CD14-positive monocyte (primary cell): ENCODE data around the gene SRP14. TPM values are rescaled to one million over a fixed set of nuclear protein-coding genes. Genes with fewer than 3 reads are reported as not detected.

Source experiments
- DNase-seq, 3 donors: peaks; one replicate each; pipeline ENCODE4 v3.0.0-alpha.2; 2011 to 2022
- H2AFZ ChIP-seq: 2 replicates; pipeline ENCODE4 v1.6.0; 2012; ENCODE audit warnings: mild to moderate bottlenecking, low read depth, low read length, inconsistent platforms; ENCODE audit not compliant: insufficient read depth, poor library complexity, severe bottlenecking
- H3K27ac ChIP-seq, 2 donors: 1 replicate in 1 of 2; 2 replicates in 1 of 2; pipeline ENCODE4 v1.5.1; 2012 to 2013; ENCODE audit warnings: low read length in 2 of 2, control low read depth in 1 of 2, inconsistent platforms in 1 of 2, low read depth in 1 of 2, mild to moderate bottlenecking in 1 of 2
- H3K27me3 ChIP-seq, 2 donors: one replicate each; pipeline versions ENCODE4 v1.6.0 to v1.6.1; 2011 to 2013; ENCODE audit warnings: low read length in 2 of 2; ENCODE audit not compliant: control insufficient read depth in 2 of 2, insufficient read depth in 2 of 2
- H3K36me3 ChIP-seq, 2 donors: replicated peaks in 1 of 2; 1 replicate in 1 of 2; 2 replicates in 1 of 2; pipeline versions ENCODE4 v1.5.1 to v1.6.1; 2012 to 2013; ENCODE audit warnings: low read length in 2 of 2, control low read depth in 1 of 2, inconsistent platforms in 1 of 2, mild to moderate bottlenecking in 1 of 2; ENCODE audit not compliant: insufficient read depth in 2 of 2, control insufficient read depth in 1 of 2
- H3K4me1 ChIP-seq, 2 donors: 1 replicate in 1 of 2; 2 replicates in 1 of 2; pipeline versions ENCODE4 v1.5.1 to v1.6.1; 2012 to 2013; ENCODE audit warnings: low read length in 2 of 2, control low read depth in 1 of 2, inconsistent platforms in 1 of 2, mild to moderate bottlenecking in 1 of 2, moderate library complexity in 1 of 2; ENCODE audit not compliant: insufficient read depth in 2 of 2, control insufficient read depth in 1 of 2
- H3K4me2 ChIP-seq: replicated peaks from 2 replicates; pipeline ENCODE3; 2012; ENCODE audit warnings: low read length, moderate library complexity, mild to moderate bottlenecking; ENCODE audit not compliant: poor library complexity, severe bottlenecking; ENCODE audit errors: extremely low read depth
- H3K4me3 ChIP-seq, 3 experiments: fragments of 200-600 bp in 1 of 3; sonication (generic) in 1 of 3; replicated peaks in 1 of 3; 1 replicate in 2 of 3; 2 replicates in 1 of 3; pipeline ENCODE4 v1.5.1; 2011 to 2013; ENCODE audit warnings: low read length in 3 of 3, mild to moderate bottlenecking in 3 of 3, control low read depth in 2 of 3, low read depth in 2 of 3, inconsistent platforms in 1 of 3, moderate library complexity in 1 of 3
- H3K79me2 ChIP-seq: 2 replicates; pipeline ENCODE4 v1.6.0; 2012; ENCODE audit warnings: mild to moderate bottlenecking, control low read depth, inconsistent platforms, low read length, moderate library complexity; ENCODE audit not compliant: insufficient read depth
- H3K9ac ChIP-seq: 2 replicates; pipeline ENCODE4 v1.6.0; 2017; ENCODE audit warnings: low read length, mild to moderate bottlenecking; ENCODE audit not compliant: insufficient read depth, poor library complexity, severe bottlenecking
- H3K9me3 ChIP-seq, 2 donors: replicated peaks in 1 of 2; 1 replicate in 1 of 2; 2 replicates in 1 of 2; pipeline versions ENCODE4 v1.5.1 to v1.6.1; 2012 to 2013; ENCODE audit warnings: low read length in 2 of 2, control low read depth in 1 of 2; ENCODE audit not compliant: control insufficient read depth in 1 of 2, insufficient read depth in 1 of 2
- H4K20me1 ChIP-seq: 2 replicates; pipeline ENCODE4 v1.6.0; 2012; ENCODE audit warnings: mild to moderate bottlenecking, low read length, control low read depth, moderate library complexity; ENCODE audit not compliant: insufficient read depth
- H3K27ac Mint-ChIP-seq, 7 donors: one replicate each; pipeline ENCODE4 v1.8.0; 2020; ENCODE audit warnings: mild to moderate bottlenecking in 7 of 7, mixed read lengths in 7 of 7, moderate library complexity in 6 of 7, inconsistent platforms in 2 of 7
- H3K27me3 Mint-ChIP-seq, 3 donors: one replicate each; pipeline ENCODE4 v1.8.0; 2021 to 2022; ENCODE audit warnings: low read depth in 3 of 3, mild to moderate bottlenecking in 3 of 3, mixed read lengths in 3 of 3, moderate library complexity in 3 of 3, inconsistent platforms in 1 of 3
- H3K36me3 Mint-ChIP-seq, 2 donors: one replicate each; pipeline ENCODE4 v1.8.0; 2020; ENCODE audit warnings: mixed read lengths in 2 of 2, inconsistent platforms in 1 of 2, mild to moderate bottlenecking in 1 of 2
- H3K4me1 Mint-ChIP-seq: one replicate; pipeline ENCODE4 v1.8.0; 2020; ENCODE audit warnings: mild to moderate bottlenecking, mixed read lengths
- H3K4me3 Mint-ChIP-seq, 2 donors: one replicate each; pipeline ENCODE4 v1.8.0; 2020; ENCODE audit warnings: mild to moderate bottlenecking in 2 of 2, mixed read lengths in 2 of 2, moderate library complexity in 1 of 2
- H3K9me3 Mint-ChIP-seq, 7 donors: one replicate each; pipeline ENCODE4 v1.8.0; 2020 to 2022; ENCODE audit warnings: mixed read lengths in 7 of 7, mild to moderate bottlenecking in 6 of 7, moderate library complexity in 6 of 7, inconsistent platforms in 2 of 7
- WGBS: methylation state at CpG from one replicate; pipeline ENCODE4 v1.1.5; 2013; ENCODE audit warnings: missing lambda C conversion rate; ENCODE audit not compliant: insufficient coverage; 5-methylcytosine and 5-hydroxymethylcytosine counted together
- intact Hi-C, 2 donors: fragments of 100-400 bp; cut with micrococcal nuclease; formaldehyde crosslinking; loops; one replicate each; pipeline versions ENCODE4 v1.15.0 to v1.15.1; 2023
- polyA plus RNA-seq, 3 donors: library from polyadenylated mRNA; depleted of rRNA in 1 of 3; unstranded in 2 of 3; stranded (reverse) in 1 of 3; fragments of 300-500 nt in 2 of 3; fragments of >200 nt in 1 of 3; fragmentation: Illumina TruSeq in 2 of 3; gene quantifications; 1 replicate in 2 of 3; 2 replicates in 1 of 3; pipeline ENCODE4 v1.2.3, GENCODE V29; 2012 to 2021
- TF ChIP-seq, protein P1 (sequence below): fragments of 200-600 bp; IDR thresholded peaks from one replicate; pipeline ENCODE4 v1.8.0; 2022; ENCODE audit warnings: antibody characterized with exemption, mild to moderate bottlenecking

SRP14 gene
- polyA plus RNA-seq, 3 donors = 181 to 548 (median 525) TPM

DNA sequence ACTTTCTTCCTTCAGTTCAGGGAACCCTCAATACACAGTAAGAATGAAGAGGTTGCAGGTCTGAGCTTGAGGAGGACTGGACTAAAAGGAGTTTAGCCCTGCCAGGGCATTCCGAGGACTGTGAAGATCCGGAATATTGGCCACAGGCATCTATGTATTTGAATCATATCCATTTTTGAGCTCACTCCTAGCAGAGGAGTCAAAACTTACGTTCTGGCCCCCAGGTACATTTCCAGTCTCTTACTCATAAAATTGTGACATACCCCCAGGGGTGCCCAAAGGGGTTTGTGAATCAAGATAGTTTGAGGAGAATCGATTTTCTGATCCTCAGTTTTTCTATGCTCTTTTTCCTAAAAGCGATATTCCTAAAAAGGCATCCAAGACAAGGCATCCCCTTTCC lies 27.6 kb upstream of the SRP14 start:
- H3K27ac Mint-ChIP-seq = no peak overlapping the region
- intact Hi-C loops = no loop called here
- no peaks in the 10 kb centered on the region for H3K27me3 ChIP-seq

DNA sequence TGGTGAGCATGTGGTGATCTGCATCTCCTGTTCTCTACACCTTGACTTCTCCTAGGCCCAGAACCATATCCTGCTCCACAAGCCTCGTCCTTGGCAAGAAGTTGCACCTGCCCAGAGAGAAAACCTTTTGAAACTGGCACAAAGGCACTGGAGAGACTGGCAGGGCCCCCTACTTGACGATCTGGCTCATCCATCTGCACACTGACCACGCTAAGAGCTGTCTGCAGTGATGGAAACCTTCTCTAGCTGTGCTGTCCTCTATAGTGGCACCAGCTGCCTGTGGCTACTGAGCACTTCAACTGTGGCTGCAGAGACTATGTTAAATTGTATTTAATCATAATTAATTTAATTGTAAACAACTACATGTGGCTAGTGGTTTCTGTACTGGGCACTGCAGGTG lies 26.2 kb upstream of the SRP14 start:
- no peak overlapping the region for H3K4me3 ChIP-seq
- no peak overlapping the region for H2AFZ ChIP-seq
- intact Hi-C loops = no loop called here
- no peak overlapping the region for H3K9ac ChIP-seq
- Mint-ChIP-seq H3K4me1 (peaks cover 8% of the 10 kb centered on the region), H3K36me3 (peaks cover 0 to 3% of the 10 kb centered on the region in 2 donors), H3K9me3 (no peaks in the 10 kb centered on the region), H3K27me3 (peaks cover 0 to 3% (median 0%) of the 10 kb centered on the region in 3 donors), H3K27ac (peak overlapping the region in 1 of 7 donors; percentile 49), H3K4me3 (no peak overlapping the region)
- no peak overlapping the region for H3K27ac ChIP-seq
- H3K9me3 ChIP-seq = no peaks in the 10 kb centered on the region
- H3K79me2 ChIP-seq = no peaks in the 10 kb centered on the region
- DNase-seq = no peak
- WGBS = 100% methylated on average over 2 of the region's 3 CpGs
- H4K20me1 ChIP-seq = no peaks in the 10 kb centered on the region
- H3K27me3 ChIP-seq = no peaks in the 10 kb centered on the region
- no peak overlapping the region for H3K4me2 ChIP-seq
- no peaks in the 10 kb centered on the region for H3K36me3 ChIP-seq
- no peaks in the 10 kb centered on the region for H3K4me1 ChIP-seq
- TF ChIP-seq, protein P1, sequence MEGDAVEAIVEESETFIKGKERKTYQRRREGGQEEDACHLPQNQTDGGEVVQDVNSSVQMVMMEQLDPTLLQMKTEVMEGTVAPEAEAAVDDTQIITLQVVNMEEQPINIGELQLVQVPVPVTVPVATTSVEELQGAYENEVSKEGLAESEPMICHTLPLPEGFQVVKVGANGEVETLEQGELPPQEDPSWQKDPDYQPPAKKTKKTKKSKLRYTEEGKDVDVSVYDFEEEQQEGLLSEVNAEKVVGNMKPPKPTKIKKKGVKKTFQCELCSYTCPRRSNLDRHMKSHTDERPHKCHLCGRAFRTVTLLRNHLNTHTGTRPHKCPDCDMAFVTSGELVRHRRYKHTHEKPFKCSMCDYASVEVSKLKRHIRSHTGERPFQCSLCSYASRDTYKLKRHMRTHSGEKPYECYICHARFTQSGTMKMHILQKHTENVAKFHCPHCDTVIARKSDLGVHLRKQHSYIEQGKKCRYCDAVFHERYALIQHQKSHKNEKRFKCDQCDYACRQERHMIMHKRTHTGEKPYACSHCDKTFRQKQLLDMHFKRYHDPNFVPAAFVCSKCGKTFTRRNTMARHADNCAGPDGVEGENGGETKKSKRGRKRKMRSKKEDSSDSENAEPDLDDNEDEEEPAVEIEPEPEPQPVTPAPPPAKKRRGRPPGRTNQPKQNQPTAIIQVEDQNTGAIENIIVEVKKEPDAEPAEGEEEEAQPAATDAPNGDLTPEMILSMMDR = no peak

More for the DNA sequence above, 27.6 kb upstream of the SRP14 start:
- no peaks in the 10 kb centered on the region for H3K36me3 ChIP-seq
- peaks cover 0 to 3% (median 0%) of the 10 kb centered on the region in 3 donors for H3K27me3 Mint-ChIP-seq
- H3K4me3 Mint-ChIP-seq = no peak overlapping the region
- WGBS = 100% methylated on average over 1 of the region's 5 CpGs
- no peaks in the 10 kb centered on the region for H3K79me2 ChIP-seq
- no peaks in the 10 kb centered on the region for H3K9me3 Mint-ChIP-seq
- no peak overlapping the region for H3K27ac ChIP-seq
- H2AFZ ChIP-seq = no peak overlapping the region
- H3K9ac ChIP-seq = no peak overlapping the region
- no peak for DNase-seq
- H4K20me1 ChIP-seq = no peaks in the 10 kb centered on the region
- H3K4me2 ChIP-seq = no peak overlapping the region
- TF ChIP-seq, protein P1 = no peak
- H3K36me3 Mint-ChIP-seq = no peaks in the 10 kb centered on the region
- H3K9me3 ChIP-seq = no peaks in the 10 kb centered on the region
- no peak overlapping the region for H3K4me3 ChIP-seq
- peaks cover 8% of the 10 kb centered on the region for H3K4me1 Mint-ChIP-seq
- no peaks in the 10 kb centered on the region for H3K4me1 ChIP-seq
